Endothelial cell of umbilical vein (primary cell): ENCODE results near the gene NDUFAF7.

ENCODE experiments used
- EZH2 ChIP-seq: IDR thresholded peaks from 2 replicates; pipeline ENCODE4 v1.6.1; 2012; ENCODE audit warnings: borderline replicate concordance, low read depth, mild to moderate bottlenecking, moderate library complexity, low read length, inconsistent platforms; ENCODE audit not compliant: severe bottlenecking
- GATA2 ChIP-seq: IDR thresholded peaks from 2 replicates; pipeline ENCODE4 v1.7.0; 2011; ENCODE audit warnings: low read depth, mild to moderate bottlenecking, moderate library complexity, mixed read lengths, low read length; ENCODE audit not compliant: insufficient read length, insufficient read depth
- MYC ChIP-seq: IDR thresholded peaks from one replicate; pipeline ENCODE4 v1.6.1; 2011; ENCODE audit warnings: mild to moderate bottlenecking, low read depth, low read length
- POLR2A ChIP-seq: IDR thresholded peaks from 2 replicates; pipeline ENCODE4 v1.6.1; 2012; ENCODE audit warnings: low read depth, mild to moderate bottlenecking, control low read depth, low read length
- TF ChIP-seq, protein P1 (sequence below), 2 donors: IDR thresholded peaks; 1 replicate in 1 of 2; 2 replicates in 1 of 2; pipeline ENCODE4 v1.5.1; 2011; ENCODE audit warnings: low read length in 2 of 2, mild to moderate bottlenecking in 2 of 2, moderate library complexity in 2 of 2, control low read depth in 1 of 2, inconsistent platforms in 1 of 2, low read depth in 1 of 2; ENCODE audit not compliant: insufficient read depth in 1 of 2; ENCODE audit errors: extremely low read depth in 1 of 2
- TF ChIP-seq, protein P2 (sequence below): IDR thresholded peaks from 2 replicates; pipeline ENCODE4 v1.6.1; 2011; ENCODE audit not compliant: insufficient read depth, insufficient read length

DNA sequence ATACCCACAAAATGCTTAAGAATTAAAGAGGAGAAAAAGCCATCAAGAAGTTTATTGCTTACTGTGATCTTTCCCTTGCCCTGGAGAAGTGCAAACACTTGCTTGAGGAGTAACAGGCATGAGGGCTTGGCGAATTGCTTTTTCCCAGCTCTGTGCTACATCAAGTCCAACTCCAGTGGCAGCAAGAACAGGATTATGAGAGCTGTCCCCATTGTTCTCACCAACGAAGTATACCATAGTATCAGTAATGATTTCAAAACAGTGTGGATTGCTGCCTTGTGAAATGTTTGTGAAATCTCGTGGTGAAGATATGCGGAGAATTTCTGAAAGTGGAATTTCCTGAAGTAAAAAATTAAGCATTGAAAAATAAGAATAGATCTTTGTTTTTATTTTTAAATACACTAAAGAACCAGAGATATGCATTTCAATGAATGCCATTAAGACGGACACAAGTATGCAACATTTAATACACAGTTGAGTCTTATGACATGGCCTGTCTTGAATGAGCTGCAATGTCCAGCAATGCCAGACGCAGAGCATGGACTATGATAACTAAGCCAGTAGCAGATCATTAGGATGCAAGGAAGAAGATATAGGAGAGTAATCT is 43.0 kb downstream of the NDUFAF7 start:
- TF ChIP-seq EZH2 (no peak), POLR2A (no peak), MYC (no peak), GATA2 (no peak)
- TF ChIP-seq, protein P1, sequence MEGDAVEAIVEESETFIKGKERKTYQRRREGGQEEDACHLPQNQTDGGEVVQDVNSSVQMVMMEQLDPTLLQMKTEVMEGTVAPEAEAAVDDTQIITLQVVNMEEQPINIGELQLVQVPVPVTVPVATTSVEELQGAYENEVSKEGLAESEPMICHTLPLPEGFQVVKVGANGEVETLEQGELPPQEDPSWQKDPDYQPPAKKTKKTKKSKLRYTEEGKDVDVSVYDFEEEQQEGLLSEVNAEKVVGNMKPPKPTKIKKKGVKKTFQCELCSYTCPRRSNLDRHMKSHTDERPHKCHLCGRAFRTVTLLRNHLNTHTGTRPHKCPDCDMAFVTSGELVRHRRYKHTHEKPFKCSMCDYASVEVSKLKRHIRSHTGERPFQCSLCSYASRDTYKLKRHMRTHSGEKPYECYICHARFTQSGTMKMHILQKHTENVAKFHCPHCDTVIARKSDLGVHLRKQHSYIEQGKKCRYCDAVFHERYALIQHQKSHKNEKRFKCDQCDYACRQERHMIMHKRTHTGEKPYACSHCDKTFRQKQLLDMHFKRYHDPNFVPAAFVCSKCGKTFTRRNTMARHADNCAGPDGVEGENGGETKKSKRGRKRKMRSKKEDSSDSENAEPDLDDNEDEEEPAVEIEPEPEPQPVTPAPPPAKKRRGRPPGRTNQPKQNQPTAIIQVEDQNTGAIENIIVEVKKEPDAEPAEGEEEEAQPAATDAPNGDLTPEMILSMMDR (IDR thresholded peaks at IDR 0.05; ENCODE audit: extremely low read depth in 1 of 2, insufficient read depth in 1 of 2, low read depth in 1 of 2, low read length in 2 of 2) = no peak
- TF ChIP-seq, protein P2, sequence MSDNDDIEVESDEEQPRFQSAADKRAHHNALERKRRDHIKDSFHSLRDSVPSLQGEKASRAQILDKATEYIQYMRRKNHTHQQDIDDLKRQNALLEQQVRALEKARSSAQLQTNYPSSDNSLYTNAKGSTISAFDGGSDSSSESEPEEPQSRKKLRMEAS = no peak
